ENCODE results near the gene SNX1.
A peak's percentile ranks its signal among the peaks of the same experiment; 100 is the strongest.
"Not testable (repeated sequence)": the region's sequence is repeated elsewhere in the genome, so short reads cannot be mapped to it uniquely, and the experiment has no call there.

SNX1 gene

DNA sequence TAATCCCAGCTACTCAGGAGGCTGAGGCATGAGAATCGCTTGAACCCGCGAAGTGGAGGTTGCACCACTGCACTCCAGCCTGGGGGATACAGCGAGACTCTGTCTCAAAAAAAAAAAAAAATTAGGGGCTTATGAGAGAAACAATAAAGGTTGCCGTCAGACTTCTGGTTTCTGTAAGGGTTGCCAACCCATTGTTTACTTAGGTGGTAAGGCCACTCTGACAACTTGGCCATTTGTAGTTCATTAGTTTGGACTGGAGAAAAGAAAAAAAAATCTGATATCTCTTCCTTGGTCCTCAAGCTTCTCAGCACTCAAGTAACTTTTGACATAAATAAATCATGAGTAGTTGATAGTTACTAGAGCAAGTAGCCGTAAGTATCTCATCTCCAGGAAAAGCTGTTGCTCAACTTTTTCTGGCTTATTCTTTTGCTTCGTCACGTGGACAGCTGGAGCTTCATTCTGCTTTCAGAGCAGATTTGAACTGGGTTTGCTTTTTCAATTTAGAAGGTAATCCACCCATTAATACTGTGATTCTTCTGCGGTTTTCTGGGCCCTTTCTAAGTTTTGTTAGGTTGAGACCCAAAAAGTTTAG lies 9.4 kb downstream of the SNX1 start:
- no peak overlapping the region for H3K9ac ChIP-seq (ENCODE audit: low read depth, low read length)
- H3K4me3 ChIP-seq (ENCODE audit: low read length): no peak overlapping the region
- peaks cover 9% of the 10 kb centered on the region for H3K4me1 ChIP-seq (ENCODE audit: control insufficient read depth, insufficient read depth, low read length)
- peak overlapping the region; percentile 30 for H3K4me2 ChIP-seq (ENCODE audit: low read length)
- H3K9me3 ChIP-seq (replicated peaks; ENCODE audit: low read length): no peaks in the 10 kb centered on the region
- H3K36me3 ChIP-seq (ENCODE audit: insufficient read depth, low read length): no peaks in the 10 kb centered on the region
- no peaks in the 10 kb centered on the region for H3K27me3 ChIP-seq (ENCODE audit: control insufficient read depth, insufficient read depth, low read length)

DNA sequence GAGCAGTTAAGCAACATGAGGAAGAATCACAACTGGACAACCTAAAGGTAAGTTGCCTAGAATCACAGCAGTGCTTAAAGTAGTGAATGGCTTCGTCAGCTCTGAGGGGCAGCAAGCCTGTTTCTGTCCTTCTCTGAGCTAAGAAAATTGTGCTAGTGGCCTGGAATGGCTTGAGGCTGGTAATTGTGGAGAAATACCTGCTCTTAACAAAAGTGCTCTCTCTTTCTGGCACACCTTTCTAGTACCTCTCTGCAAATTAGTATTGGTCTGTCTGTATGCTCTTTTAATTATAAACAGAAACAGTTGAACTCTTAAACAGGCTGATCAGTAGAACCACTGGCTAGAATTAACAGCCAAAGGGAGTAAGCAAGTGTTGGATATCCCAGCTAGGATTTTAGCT lies 11.6 kb downstream of the SNX1 start:
- Histone ChIP-seq H3K4me2 (ENCODE audit: low read length) (no peak overlapping the region), H3K36me3 (ENCODE audit: insufficient read depth, low read length) (no peaks in the 10 kb centered on the region), H3K4me1 (ENCODE audit: control insufficient read depth, insufficient read depth, low read length) (peaks cover 9% of the 10 kb centered on the region), H3K4me3 (ENCODE audit: low read length) (no peak overlapping the region), H3K9ac (ENCODE audit: low read depth, low read length) (no peak overlapping the region), H3K9me3 (replicated peaks; ENCODE audit: low read length) (no peaks in the 10 kb centered on the region), H3K27me3 (ENCODE audit: control insufficient read depth, insufficient read depth, low read length) (no peaks in the 10 kb centered on the region)

DNA sequence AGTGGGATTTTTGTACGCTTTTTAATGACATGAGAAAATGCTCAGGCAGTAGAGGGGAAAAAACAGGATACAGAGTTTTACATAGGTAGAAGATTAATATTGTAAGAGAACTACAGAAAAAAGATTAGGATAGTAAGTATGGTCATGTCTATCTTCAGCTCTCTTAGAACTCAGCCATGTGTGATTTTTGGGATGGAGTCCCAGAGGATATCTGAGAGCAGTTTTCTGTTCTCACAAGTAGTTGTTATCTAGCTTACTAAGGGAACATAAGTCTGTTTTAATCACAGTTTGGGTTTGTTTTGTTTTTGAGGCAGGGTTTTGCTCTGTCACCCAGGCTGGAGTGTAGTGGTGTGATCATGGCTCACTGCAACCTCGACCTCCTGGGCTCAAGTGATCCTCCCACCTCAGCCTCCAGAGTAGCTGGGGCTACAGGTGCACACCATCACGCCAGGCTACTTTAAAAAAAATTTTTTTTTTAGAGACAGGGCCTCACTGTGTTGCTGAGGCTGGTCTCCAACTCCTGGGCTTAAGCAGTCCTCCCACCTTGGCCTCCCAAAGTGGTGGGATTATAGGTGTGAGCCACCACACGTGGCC lies 14.4 kb downstream of the SNX1 start:
- H3K4me1 ChIP-seq (ENCODE audit: control insufficient read depth, insufficient read depth, low read length); H3K4me2 ChIP-seq (ENCODE audit: low read length); H3K27me3 ChIP-seq (ENCODE audit: control insufficient read depth, insufficient read depth, low read length); H3K9ac ChIP-seq (ENCODE audit: low read depth, low read length); H3K9me3 ChIP-seq (replicated peaks; ENCODE audit: low read length); H3K4me3 ChIP-seq (ENCODE audit: low read length): not testable (repeated sequence)
- peaks cover 20% of the 10 kb centered on the region for H3K36me3 ChIP-seq (ENCODE audit: insufficient read depth, low read length)

DNA sequence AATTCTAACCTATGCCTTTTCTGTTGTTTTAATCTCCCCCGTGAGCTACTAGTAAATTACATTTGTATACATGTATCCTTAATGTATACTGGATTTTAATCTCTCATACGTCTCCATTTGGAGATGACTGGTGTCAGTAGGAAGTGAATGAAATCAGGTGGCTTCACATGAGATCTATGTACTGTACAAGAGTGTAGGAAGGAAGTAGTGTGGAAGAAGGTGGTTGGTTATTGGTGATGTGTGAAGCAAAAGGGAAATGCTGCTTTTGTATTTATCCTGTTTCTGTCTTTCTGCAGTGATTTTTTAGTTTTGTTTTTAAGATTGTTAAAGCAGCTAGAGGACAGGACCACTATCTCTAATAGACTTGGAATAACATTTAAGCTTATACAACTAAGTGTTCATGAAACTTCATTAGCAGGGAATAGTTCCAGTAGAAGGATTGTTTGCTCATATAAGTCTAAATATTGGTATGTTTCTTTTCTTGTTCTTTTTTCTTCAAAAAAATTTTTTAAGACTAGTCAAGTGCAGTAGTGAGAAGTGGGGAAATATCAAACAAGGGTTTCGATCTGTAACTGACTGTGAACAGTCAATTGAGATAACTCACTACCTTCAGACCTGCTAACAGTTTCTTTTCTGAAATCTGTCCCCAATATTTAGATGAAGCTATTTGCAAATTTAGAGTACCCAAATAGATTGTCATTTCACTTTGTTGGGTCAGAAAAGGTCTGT lies 15.3 kb downstream of the SNX1 start:
- no peak overlapping the region for H3K9ac ChIP-seq (ENCODE audit: low read depth, low read length)
- H3K4me2 ChIP-seq (ENCODE audit: low read length): no peak overlapping the region
- no peaks in the 10 kb centered on the region for H3K27me3 ChIP-seq (ENCODE audit: control insufficient read depth, insufficient read depth, low read length)
- H3K4me1 ChIP-seq (ENCODE audit: control insufficient read depth, insufficient read depth, low read length): no peaks in the 10 kb centered on the region
- no peaks in the 10 kb centered on the region for H3K9me3 ChIP-seq (replicated peaks; ENCODE audit: low read length)
- peaks cover 26% of the 10 kb centered on the region for H3K36me3 ChIP-seq (ENCODE audit: insufficient read depth, low read length)
- H3K4me3 ChIP-seq (ENCODE audit: low read length): no peak overlapping the region

DNA sequence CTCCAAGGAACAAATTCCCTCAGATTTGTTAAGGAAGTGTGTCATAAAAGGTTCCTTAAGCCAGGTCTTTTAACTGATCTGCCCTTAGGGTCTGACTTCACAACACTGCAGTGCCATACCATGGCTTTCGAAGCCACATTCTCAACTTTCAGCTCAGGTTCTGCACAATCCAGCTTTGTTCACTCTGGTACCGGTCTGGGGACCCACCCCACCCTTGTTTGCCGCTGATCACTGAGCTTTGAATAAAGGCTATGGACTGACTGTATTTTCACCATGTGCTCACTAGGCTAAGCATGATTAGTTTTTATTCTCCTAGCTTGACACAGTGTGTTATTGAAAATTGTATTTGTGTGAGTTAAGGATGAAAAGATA lies 15.9 kb downstream of the SNX1 start:
- H3K4me2 ChIP-seq (ENCODE audit: low read length): no peak overlapping the region
- H3K27me3 ChIP-seq (ENCODE audit: control insufficient read depth, insufficient read depth, low read length): no peaks in the 10 kb centered on the region
- no peaks in the 10 kb centered on the region for H3K9me3 ChIP-seq (replicated peaks; ENCODE audit: low read length)
- H3K4me1 ChIP-seq (ENCODE audit: control insufficient read depth, insufficient read depth, low read length): no peaks in the 10 kb centered on the region
- peaks cover 31% of the 10 kb centered on the region for H3K36me3 ChIP-seq (ENCODE audit: insufficient read depth, low read length)
- no peak overlapping the region for H3K9ac ChIP-seq (ENCODE audit: low read depth, low read length)
- no peak overlapping the region for H3K4me3 ChIP-seq (ENCODE audit: low read length)

DNA sequence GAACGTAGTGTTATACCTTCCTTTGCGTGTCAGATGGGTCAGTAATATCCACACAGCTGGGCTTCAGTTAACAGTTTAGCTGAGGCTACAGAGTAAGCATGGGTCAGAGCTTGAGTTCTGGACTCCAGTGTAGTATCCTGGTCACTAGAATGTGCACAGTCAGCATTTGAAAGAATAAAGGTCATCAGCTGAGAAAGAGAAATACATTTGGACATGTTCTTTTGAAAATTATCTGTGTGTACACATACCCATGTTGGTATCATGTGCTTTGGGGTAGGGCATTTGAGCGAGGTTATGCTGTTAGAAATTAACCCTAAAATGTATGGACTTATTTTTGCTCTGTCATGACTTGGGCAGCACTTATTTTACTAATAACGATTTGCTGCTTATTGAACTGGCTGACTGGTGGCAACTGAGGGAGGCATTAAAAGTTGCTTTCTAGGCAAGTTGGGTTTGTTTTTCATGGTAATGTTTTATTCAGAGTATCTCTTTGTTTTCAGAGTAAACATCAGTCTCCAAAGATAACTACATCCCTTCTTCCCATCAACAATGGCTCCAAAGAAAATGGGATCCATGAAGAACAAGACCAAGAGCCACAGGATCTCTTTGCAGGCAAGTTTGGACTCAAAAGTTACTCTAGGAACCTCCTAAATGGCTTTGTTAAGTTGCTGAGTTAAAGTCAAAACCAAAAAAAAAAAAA lies 16.4 kb downstream of the SNX1 start:
- peaks cover 31% of the 10 kb centered on the region for H3K36me3 ChIP-seq (ENCODE audit: insufficient read depth, low read length)
- H3K9ac ChIP-seq (ENCODE audit: low read depth, low read length): no peak overlapping the region
- no peak overlapping the region for H3K4me2 ChIP-seq (ENCODE audit: low read length)
- H3K27me3 ChIP-seq (ENCODE audit: control insufficient read depth, insufficient read depth, low read length): no peaks in the 10 kb centered on the region
- H3K9me3 ChIP-seq (replicated peaks; ENCODE audit: low read length): no peaks in the 10 kb centered on the region
- H3K4me3 ChIP-seq (ENCODE audit: low read length): no peak overlapping the region
- no peaks in the 10 kb centered on the region for H3K4me1 ChIP-seq (ENCODE audit: control insufficient read depth, insufficient read depth, low read length)

DNA sequence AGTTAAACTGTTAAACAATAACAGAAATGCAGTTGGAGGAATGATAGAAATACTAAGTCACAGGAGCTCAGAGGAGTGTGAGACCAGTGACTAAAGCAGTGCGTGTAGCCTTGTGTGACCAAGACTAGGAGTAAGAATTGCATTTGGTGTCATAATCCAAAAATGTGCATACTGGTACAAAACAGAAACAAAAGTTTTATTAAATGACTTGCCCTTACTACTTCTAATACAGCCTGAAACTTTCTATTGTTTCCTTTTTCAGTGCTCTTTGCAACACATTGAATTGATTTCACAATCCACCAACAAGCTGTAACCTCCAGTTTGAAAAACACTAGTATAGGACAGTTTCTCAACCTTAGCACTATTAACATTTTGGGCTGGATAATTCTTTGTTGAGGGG lies 17.1 kb downstream of the SNX1 start:
- H3K27me3 ChIP-seq (ENCODE audit: control insufficient read depth, insufficient read depth, low read length): no peaks in the 10 kb centered on the region
- H3K4me2 ChIP-seq (ENCODE audit: low read length): no peak overlapping the region
- H3K9ac ChIP-seq (ENCODE audit: low read depth, low read length): no peak overlapping the region
- no peaks in the 10 kb centered on the region for H3K9me3 ChIP-seq (replicated peaks; ENCODE audit: low read length)
- H3K4me1 ChIP-seq (ENCODE audit: control insufficient read depth, insufficient read depth, low read length): no peaks in the 10 kb centered on the region
- peaks cover 31% of the 10 kb centered on the region for H3K36me3 ChIP-seq (ENCODE audit: insufficient read depth, low read length)
- H3K4me3 ChIP-seq (ENCODE audit: low read length): no peak overlapping the region

DNA sequence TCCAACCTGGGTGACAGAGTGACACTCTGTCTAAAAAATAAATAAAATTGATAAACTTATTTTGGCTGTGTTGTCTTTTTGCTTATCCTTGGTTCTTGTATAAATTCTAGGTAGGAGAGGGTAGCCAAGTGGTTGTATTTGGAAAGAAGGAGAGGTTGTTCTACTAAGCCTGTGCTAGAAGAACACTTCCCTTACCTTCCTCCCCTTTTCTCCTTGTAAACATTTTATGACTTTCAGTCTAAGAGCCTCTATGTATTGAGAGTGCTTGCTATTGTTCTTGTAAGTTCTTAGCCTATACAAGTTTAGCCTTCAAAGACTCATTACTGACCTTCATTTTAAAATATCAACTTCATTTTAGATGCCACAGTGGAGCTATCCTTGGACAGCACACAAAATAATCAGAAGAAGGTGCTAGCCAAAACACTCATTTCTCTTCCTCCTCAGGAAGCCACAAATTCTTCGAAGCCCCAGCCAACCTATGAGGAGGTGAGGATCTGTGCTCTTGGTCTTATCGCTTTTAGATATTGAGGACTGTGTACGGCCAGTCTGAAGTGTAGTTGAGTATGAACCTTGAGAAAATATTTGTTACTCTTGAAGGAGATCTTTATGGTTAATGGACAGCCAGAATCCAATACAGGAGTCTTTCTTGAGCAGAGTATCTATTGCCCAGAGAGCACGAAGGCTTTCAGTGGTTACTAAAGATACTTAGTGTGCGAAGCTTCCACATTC lies 22.1 kb downstream of the SNX1 start:
- Histone ChIP-seq H3K36me3 (ENCODE audit: insufficient read depth, low read length) (peaks cover 70% of the 10 kb centered on the region), H3K4me1 (ENCODE audit: control insufficient read depth, insufficient read depth, low read length) (no peaks in the 10 kb centered on the region), H3K9ac (ENCODE audit: low read depth, low read length) (no peak overlapping the region), H3K27me3 (ENCODE audit: control insufficient read depth, insufficient read depth, low read length) (no peaks in the 10 kb centered on the region), H3K9me3 (replicated peaks; ENCODE audit: low read length) (no peaks in the 10 kb centered on the region), H3K4me2 (ENCODE audit: low read length) (no peak overlapping the region), H3K4me3 (ENCODE audit: low read length) (no peak overlapping the region)

DNA sequence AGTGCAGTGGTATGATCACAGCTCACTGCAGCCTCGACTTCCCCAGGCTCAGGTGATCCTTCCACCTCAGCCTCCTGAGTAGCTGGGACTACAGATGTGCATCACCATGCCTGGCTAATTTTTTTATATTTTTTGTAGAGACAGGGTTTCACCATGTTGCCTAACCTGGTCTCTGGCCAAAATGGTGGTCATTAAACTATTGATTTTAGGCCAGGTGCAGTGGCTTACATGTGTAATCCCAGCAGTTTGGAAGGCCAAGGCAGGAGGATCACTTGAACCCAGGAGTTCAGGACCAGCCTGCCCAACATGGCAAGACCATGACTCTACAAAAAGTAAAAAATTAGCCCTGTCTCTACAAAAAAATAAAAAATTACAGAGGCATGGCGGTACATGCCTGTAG lies 24.5 kb downstream of the SNX1 start:
- peaks cover 69% of the 10 kb centered on the region for H3K36me3 ChIP-seq (ENCODE audit: insufficient read depth, low read length)
- not testable (repeated sequence) for H3K4me3 ChIP-seq (ENCODE audit: low read length); H3K4me2 ChIP-seq (ENCODE audit: low read length); H3K4me1 ChIP-seq (ENCODE audit: control insufficient read depth, insufficient read depth, low read length); H3K27me3 ChIP-seq (ENCODE audit: control insufficient read depth, insufficient read depth, low read length); H3K9ac ChIP-seq (ENCODE audit: low read depth, low read length); H3K9me3 ChIP-seq (replicated peaks; ENCODE audit: low read length)

DNA sequence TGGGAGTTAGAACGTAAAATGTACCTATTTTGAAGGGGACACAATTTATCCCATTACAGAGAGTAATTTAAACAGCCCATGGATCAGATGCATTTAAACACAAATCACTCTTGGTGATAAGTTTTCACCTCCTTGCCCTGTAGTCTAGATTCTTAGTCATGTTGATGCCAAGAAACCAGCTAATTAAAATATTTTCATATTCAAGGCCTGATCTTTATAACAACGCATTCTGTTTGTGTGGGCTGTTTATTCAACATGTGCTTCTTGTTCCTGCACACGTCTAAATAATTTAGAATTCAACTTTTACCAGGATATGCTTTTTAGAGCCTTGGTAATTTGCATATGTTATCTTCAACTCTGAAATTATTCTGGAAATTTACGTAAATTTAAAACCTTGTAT lies 25.8 kb downstream of the SNX1 start:
- Histone ChIP-seq H3K4me2 (ENCODE audit: low read length) (no peak overlapping the region), H3K9ac (ENCODE audit: low read depth, low read length) (no peak overlapping the region), H3K9me3 (replicated peaks; ENCODE audit: low read length) (no peaks in the 10 kb centered on the region), H3K4me1 (ENCODE audit: control insufficient read depth, insufficient read depth, low read length) (no peaks in the 10 kb centered on the region), H3K36me3 (ENCODE audit: insufficient read depth, low read length) (peaks cover 68% of the 10 kb centered on the region), H3K4me3 (ENCODE audit: low read length) (no peak overlapping the region), H3K27me3 (ENCODE audit: control insufficient read depth, insufficient read depth, low read length) (no peaks in the 10 kb centered on the region)

DNA sequence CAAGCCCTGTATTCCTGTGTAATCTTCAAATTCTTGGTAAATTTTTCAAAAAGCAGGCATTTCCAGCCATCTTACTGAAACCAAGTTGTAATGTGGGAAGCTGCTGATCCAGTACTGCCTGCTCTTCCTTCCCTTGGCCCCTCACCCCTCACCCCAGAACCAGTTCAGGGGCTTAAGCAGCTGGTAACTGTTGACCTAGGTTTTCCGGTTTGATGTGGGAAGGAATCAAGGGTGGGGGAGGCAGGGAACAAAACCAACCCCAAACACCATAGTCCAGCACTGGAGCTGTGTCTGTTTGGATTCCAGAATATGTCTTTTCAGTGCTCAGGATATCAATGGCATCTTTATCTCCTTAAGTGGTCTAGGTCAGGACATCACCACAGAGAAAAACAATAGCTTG lies 26.7 kb downstream of the SNX1 start:
- Histone ChIP-seq H3K9me3 (replicated peaks; ENCODE audit: low read length) (no peaks in the 10 kb centered on the region), H3K27me3 (ENCODE audit: control insufficient read depth, insufficient read depth, low read length) (no peaks in the 10 kb centered on the region), H3K4me3 (ENCODE audit: low read length) (no peak overlapping the region), H3K4me2 (ENCODE audit: low read length) (no peak overlapping the region), H3K4me1 (ENCODE audit: control insufficient read depth, insufficient read depth, low read length) (no peaks in the 10 kb centered on the region), H3K36me3 (ENCODE audit: insufficient read depth, low read length) (peaks cover 73% of the 10 kb centered on the region), H3K9ac (ENCODE audit: low read depth, low read length) (no peak overlapping the region)
